Neuron (in vitro differentiated cells): ENCODE measurements around the gene VDAC2.

Experiments
- H2AFZ ChIP-seq: one replicate; pipeline ENCODE4 v1.6.1; 2013; ENCODE audit warnings: low read depth, mild to moderate bottlenecking, inconsistent platforms, low read length, moderate library complexity
- H3K27me3 ChIP-seq: one replicate; pipeline ENCODE4 v1.6.1; 2013; ENCODE audit warnings: low read length; ENCODE audit not compliant: insufficient read depth
- H3K36me3 ChIP-seq: one replicate; pipeline ENCODE4 v1.6.1; 2013; ENCODE audit warnings: low read length; ENCODE audit not compliant: insufficient read depth
- H3K4me1 ChIP-seq: one replicate; pipeline ENCODE4 v1.6.1; 2013; ENCODE audit warnings: low read length; ENCODE audit not compliant: insufficient read depth
- H3K4me3 ChIP-seq: 2 replicates; pipeline ENCODE4 v1.5.1; 2013; ENCODE audit warnings: mild to moderate bottlenecking, low read length, moderate library complexity
- H3K9me3 ChIP-seq: one replicate; pipeline ENCODE4 v1.6.1; 2013; ENCODE audit warnings: low read length

VDAC2 gene, protein sequence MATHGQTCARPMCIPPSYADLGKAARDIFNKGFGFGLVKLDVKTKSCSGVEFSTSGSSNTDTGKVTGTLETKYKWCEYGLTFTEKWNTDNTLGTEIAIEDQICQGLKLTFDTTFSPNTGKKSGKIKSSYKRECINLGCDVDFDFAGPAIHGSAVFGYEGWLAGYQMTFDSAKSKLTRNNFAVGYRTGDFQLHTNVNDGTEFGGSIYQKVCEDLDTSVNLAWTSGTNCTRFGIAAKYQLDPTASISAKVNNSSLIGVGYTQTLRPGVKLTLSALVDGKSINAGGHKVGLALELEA

DNA sequence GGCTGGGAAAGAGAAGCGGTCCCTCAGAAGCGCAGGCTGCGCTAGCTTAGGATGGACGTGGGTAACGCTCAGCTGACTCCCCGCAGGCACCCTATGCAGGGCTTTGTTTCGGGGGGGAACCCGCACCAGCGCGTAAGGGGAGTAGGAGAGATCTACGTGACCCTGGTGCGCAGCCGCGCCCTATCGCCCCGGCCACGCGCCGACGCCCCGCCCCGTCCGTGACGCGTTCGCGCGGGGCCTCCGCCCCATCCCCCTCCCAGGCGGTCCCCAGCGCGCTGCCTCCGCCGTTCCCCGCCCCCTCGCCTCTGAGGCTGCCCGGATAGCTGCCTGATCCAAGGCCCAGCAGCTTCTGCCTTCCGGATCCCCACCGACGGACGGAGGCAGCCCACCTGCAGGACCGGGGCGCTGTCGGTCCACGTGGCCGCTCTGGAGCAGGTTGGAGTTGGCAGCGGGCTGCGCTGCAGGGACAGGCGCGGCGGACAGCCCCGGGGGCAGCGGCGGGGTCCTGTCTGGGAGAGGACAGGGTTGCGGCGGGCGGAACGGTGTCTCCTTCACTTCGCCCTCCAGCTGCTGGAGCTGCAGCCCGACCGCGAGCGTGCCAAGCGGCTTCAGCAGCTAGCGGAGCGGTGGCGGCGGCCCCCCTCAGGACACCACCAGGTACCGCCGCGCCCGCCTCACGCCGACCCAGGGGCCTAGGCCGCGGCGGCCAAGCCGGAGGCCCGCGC lies at the start of gene VDAC2:
VDAC2 (plus strand) TSS at position 515 of the 725 bp plus-strand sequence. CDS start 363 bp downstream, outside the sequence.
- Histone ChIP-seq H2AFZ (peak within 1 kb of the TSS; percentile 42), H3K4me1 (peaks cover 15% of the 10 kb centered on the region)

GRCh38 chr10:75165684-75166622 lies 44.6 kb upstream of the VDAC2 start:
- Histone ChIP-seq H3K4me1 (no peaks in the 10 kb centered on the region), H3K27me3 (no peaks in the 10 kb centered on the region), H2AFZ (no peak overlapping the region), H3K9me3 (no peaks in the 10 kb centered on the region), H3K4me3 (no peak overlapping the region), H3K36me3 (peaks cover 22% of the 10 kb centered on the region)

More for the DNA sequence above, at the start of gene VDAC2:
- Histone ChIP-seq H3K9me3 (no peaks in the 10 kb centered on the region), H3K27me3 (no peaks in the 10 kb centered on the region), H3K36me3 (peaks cover 26% of the 10 kb centered on the region), H3K4me3 (peak within 1 kb of the TSS; percentile 77)

DNA sequence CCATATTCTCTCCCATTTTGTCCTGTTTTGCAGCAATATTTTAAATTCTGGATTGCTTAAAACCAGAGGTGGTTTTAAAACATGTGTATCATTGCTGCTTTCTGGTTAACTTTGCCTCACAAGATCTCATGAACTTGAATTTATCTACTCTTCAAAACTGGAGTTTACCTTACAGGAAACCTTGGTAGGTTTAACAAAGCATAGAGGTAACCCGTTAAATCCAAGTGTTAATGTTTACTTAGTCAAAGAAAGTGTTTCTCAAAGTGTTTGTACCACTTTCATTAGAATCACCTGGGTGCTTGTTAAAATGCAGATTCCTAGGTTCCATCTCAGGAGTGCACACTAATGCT lies 44.0 kb upstream of the VDAC2 start:
- Histone ChIP-seq H3K36me3 (peaks cover 22% of the 10 kb centered on the region), H3K27me3 (no peaks in the 10 kb centered on the region), H3K4me1 (no peaks in the 10 kb centered on the region), H2AFZ (no peak overlapping the region), H3K9me3 (no peaks in the 10 kb centered on the region), H3K4me3 (no peak overlapping the region)

DNA sequence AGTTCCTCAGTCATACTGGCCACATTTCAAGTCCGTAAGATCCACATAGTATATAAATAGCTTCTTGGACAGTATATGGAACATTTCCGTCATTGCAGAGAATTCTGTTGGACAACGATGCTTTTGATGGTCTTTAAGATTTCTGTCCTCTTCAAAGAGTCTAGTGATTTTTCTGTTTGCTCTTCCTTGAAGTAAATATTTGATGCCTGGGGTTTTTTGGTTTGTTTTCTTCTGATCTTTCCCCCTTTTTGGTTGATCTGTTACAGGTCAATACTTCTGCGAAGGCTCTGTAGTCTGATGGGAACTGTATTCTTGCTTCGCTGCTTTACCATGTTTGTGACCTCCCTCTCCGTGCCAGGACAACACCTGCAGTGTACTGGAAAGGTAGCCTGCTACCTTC lies 42.3 kb upstream of the VDAC2 start:
- Histone ChIP-seq H3K9me3 (no peaks in the 10 kb centered on the region), H3K4me1 (no peaks in the 10 kb centered on the region), H2AFZ (no peak overlapping the region), H3K36me3 (peaks cover 22% of the 10 kb centered on the region), H3K4me3 (no peak overlapping the region), H3K27me3 (no peaks in the 10 kb centered on the region)

- Histone ChIP-seq H3K4me1 (no peaks in the 10 kb centered on the region), H2AFZ (no peak overlapping the region), H3K4me3 (no peak overlapping the region), H3K36me3 (peaks cover 19% of the 10 kb centered on the region), H3K27me3 (no peaks in the 10 kb centered on the region), H3K9me3 (no peaks in the 10 kb centered on the region)
Observed at GRCh38 chr10:75170215-75170614, 40.4 kb upstream of the VDAC2 start.

GRCh38 chr10:75175046-75175445 lies 35.5 kb upstream of the VDAC2 start:
- Histone ChIP-seq H3K27me3 (no peaks in the 10 kb centered on the region), H2AFZ (no peak overlapping the region)

DNA sequence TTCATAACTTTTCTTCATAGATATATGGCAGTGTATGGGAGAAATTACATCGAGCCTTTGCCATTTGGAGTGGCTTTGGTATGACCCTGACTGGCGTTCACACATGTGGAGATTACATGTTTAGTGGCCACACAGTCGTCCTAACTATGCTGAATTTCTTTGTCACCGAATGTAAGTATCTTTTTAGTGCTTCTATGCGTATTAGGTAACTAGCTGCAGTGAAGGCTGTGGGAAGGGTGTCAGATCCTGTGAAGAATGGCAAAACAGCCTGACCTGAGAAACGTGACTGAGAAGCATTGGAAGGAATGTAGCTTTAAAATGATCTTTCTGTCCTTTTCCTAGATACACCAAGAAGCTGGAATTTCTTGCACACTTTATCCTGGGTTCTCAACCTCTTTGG lies 34.5 kb upstream of the VDAC2 start:
- Histone ChIP-seq H3K9me3 (no peaks in the 10 kb centered on the region), H3K27me3 (no peaks in the 10 kb centered on the region), H3K4me1 (no peaks in the 10 kb centered on the region), H3K4me3 (no peak overlapping the region), H3K36me3 (peaks cover 17% of the 10 kb centered on the region), H2AFZ (no peak overlapping the region)

More at GRCh38 chr10:75175046-75175445, 35.5 kb upstream of the VDAC2 start:
- Histone ChIP-seq H3K4me1 (no peaks in the 10 kb centered on the region), H3K36me3 (peaks cover 20% of the 10 kb centered on the region), H3K9me3 (no peaks in the 10 kb centered on the region), H3K4me3 (no peak overlapping the region)

GRCh38 chr10:75176736-75177135 lies 33.9 kb upstream of the VDAC2 start:
- H2AFZ ChIP-seq, result no peak overlapping the region
- peaks cover 17% of the 10 kb centered on the region for H3K36me3 ChIP-seq
- H3K9me3 ChIP-seq, result no peaks in the 10 kb centered on the region
- no peak overlapping the region for H3K4me3 ChIP-seq
- no peaks in the 10 kb centered on the region for H3K4me1 ChIP-seq
- H3K27me3 ChIP-seq, result no peaks in the 10 kb centered on the region

DNA sequence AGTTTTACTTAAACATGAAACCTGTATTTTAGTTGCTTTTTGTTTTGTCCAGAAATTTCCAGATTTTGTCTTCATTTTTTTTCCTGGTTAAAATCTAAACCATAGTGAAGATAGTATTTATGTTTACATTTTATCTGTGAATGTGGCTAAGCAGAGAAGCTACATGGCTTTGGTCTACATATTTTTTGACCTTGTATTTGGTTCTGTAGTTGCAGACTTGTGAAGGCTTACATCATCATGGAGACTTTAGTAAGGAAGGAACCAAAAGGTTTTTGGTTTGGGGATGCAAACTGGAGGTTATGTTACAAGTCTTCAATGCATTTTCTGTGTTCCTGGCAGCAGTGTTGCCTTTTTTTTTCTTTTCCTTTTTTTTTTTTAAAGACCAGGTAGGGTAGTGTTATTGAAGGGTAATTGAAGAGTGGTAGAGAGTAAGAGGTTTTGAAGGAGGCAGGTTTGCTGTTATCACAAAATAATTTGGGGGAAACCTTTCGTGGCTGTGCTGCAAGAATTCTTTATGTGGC lies 30.9 kb upstream of the VDAC2 start:
- no peak overlapping the region for H3K4me3 ChIP-seq
- H3K4me1 ChIP-seq, result no peaks in the 10 kb centered on the region
- no peaks in the 10 kb centered on the region for H3K27me3 ChIP-seq
- H2AFZ ChIP-seq, result no peak overlapping the region
- H3K9me3 ChIP-seq, result no peaks in the 10 kb centered on the region
- H3K36me3 ChIP-seq, result peaks cover 17% of the 10 kb centered on the region

DNA sequence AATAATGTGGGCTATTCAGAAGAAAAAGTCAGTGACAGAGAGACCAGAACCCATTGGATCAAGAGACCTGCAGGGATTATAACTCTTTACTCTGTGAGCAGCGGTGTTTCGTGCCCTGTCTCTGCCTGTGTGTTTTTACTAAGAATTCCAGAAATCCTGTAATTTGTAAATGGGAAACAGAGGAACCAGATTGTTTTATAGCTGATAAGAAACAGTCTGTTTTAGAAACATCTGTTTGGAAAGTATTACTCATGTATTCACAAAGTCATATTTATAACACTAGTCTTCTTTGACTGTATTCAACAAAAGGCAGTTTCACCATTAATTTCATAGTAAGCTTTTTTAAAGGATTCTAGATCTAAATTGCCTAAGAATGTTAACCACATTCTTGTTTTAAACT lies 30.0 kb upstream of the VDAC2 start:
- no peaks in the 10 kb centered on the region for H3K9me3 ChIP-seq
- no peaks in the 10 kb centered on the region for H3K27me3 ChIP-seq
- H3K4me1 ChIP-seq, result no peaks in the 10 kb centered on the region
- H2AFZ ChIP-seq, result no peak overlapping the region
- no peak overlapping the region for H3K4me3 ChIP-seq
- peaks cover 17% of the 10 kb centered on the region for H3K36me3 ChIP-seq

GRCh38 chr10:75181073-75181472 lies 29.5 kb upstream of the VDAC2 start:
- Histone ChIP-seq H3K36me3 (peaks cover 12% of the 10 kb centered on the region), H3K27me3 (no peaks in the 10 kb centered on the region), H3K9me3 (no peaks in the 10 kb centered on the region), H3K4me3 (no peak overlapping the region), H2AFZ (no peak overlapping the region), H3K4me1 (no peaks in the 10 kb centered on the region)

DNA sequence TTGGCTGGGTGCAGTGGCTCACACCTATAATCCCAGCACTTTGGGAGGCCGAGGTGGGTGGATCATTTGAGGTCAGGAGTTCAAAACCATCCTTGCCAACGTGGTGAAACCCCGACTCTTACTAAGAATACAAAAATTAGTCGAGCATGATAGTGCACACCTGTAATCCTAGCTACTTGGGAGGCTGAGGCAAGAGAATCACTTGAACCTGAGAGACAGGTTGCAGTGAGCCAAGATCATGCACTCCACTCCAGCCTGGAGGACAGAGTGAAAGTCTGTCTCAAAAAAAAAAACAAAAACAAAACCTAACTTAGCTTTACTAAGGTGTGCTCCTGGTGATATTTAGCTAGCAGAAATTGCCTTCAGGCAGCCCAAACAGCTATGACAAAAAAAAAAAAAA lies 24.3 kb upstream of the VDAC2 start:
- Histone ChIP-seq H3K27me3 (no peaks in the 10 kb centered on the region), H3K4me1 (no peaks in the 10 kb centered on the region), H3K36me3 (no peaks in the 10 kb centered on the region), H2AFZ (no peak overlapping the region), H3K4me3 (no peak overlapping the region), H3K9me3 (no peaks in the 10 kb centered on the region)
